NCI-H2029 (cell line): ENCODE data around the gene ETV3L.
A peak's percentile ranks its signal among the peaks of the same experiment; 100 is the strongest.
"Not testable (repeated sequence)": the region's sequence is repeated elsewhere in the genome, so short reads cannot be mapped to it uniquely, and the experiment has no call there.

Source experiments
- DNase-seq: peaks from one replicate; lab custom pipeline; 2025; lab: John Stamatoyannopoulos, UW

Gene ETV3L

GRCh38 chr1:157077394-157077793, 22.2 kb downstream of the ETV3L start:
- DNase-seq = no peak

- peak; percentile 16 for DNase-seq
These were observed 25.5 kb downstream of the ETV3L start for GRCh38 chr1:157073944-157074685.

DNA sequence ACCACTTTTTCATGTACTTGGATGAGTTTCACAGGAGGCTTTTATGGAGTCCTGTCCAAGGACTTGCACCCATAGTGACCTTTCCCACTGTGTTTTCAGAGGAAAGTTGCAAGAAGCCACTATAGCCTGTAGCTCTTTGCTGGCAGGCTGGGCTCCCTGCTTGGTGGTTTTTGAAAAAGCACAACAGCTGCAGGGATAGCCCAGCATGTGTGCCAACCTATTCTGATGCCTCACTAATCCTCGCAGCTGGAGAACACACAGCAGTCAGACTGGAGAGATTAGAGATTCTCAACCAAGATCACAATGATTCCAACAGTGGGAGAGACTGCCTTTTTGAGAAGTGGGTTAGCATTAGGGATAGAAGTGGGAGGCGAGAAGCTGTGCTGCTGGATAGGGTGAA, 30.0 kb downstream of the ETV3L start:
- DNase-seq = no peak

GRCh38 chr1:157059241-157059640, 40.4 kb downstream of the ETV3L start:
- DNase-seq = not testable (repeated sequence)

DNA sequence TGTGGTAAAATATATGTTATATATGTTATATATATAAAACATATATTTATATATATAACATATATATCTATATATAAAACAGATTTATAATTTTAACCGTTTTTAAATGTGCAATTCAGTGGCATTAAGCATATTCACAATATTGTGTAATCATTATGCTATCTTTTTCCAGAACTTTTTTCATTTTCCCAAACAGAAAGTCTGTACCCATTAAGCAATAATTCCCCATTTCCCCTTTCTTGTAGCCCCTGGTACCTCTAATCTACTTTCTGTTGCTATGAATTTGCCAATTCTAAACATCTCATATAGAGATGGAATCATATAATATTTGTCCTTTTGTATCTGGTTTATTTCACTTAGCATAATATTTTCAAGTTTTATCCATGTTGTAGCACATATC, 43.3 kb downstream of the ETV3L start:
- no peak for DNase-seq

DNA sequence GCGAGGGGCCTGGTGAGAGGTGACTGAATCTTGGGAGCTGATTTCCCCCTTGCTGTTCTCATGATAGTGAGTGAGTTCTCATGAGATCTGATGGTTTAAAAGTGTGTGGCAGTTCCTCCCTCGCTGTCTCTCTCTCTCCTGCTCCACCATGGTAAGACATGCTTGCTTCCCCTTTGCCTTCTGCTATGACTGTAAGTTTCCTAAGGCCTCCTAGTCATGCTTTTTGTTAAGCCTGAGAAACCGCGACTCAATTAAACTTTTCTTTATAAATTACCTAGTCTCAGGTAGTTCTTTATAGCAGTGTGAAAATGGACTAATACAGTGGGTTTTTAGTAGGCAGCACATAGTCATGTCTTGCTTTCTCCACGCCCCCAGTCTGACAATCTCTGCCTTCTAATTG, 43.9 kb downstream of the ETV3L start:
- not testable (repeated sequence) for DNase-seq

DNA sequence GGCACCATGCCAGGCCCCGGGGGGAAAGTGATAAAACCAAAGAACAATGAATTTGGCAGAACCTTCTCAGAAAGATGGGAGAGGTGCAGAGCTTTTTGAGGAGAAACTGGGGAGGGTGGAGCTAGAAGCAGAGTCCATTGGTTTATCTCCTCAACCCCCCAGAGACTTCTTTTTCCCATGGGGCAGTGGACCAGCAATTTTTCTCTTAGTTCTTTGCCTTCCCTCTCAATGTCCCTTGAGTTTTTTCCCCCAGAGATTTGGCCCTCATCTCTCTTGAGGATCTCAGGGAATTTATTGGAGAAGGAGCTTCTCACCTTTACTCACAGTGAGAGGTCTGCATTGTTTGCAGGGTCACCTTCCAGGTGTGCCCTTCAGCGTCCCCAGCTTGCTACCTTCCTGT, 48.8 kb downstream of the ETV3L start:
- DNase-seq = no peak

DNA sequence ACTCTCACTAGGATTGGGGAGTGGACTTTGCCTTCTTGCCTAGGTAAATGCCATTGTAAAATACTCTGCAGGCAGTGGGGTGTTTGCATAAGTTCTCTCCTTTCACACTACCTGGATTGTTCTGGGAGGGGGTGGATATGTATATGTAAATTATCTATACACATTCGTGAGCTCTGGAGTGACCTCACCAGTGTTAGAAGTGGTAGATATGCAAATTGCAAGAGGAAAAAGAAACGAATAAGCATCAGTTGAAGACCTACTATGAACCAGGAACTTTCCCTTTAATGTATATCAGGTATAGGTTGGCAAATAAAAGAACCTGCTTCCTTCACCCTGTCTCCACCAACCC, 52.6 kb downstream of the ETV3L start:
- DNase-seq = peak; percentile 7

GRCh38 chr1:157045250-157046218, 54.1 kb downstream of the ETV3L start, which contains the start of gene ARHGEF11:
Gene ARHGEF11 (minus strand): TSS chr1:157045742. CDS start chr1:157044330, 1,412 bp downstream.
- peak; percentile 82 for DNase-seq

DNA sequence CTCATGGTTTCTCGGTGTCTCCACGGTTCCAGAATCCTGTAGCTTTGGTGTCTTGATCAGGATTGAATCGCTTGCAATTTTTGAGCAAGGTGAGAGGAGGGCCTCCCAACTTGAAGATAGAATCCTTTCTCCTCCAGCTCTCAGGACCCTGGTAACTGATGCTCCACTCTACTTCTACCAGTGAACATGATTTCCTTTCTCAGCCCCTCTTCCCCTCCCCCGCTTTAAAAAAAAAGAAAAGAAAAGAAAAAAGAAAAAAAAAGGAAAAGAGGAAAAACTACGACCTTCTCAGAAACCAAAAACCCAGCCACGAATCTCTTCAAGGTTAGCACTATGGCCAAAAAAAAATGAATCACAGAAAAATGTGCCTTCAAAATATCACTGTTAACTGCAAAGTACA, 55.3 kb downstream of the ETV3L start:
- no peak for DNase-seq

GRCh38 chr1:157043685-157044084, 55.9 kb downstream of the ETV3L start:
- DNase-seq = no peak

- DNase-seq = no peak
These were observed 56.8 kb downstream of the ETV3L start for GRCh38 chr1:157042846-157043245.
